NCI-H524 treated with DMSO at 0.1 percent for 48 hours (cell line): ENCODE results near the gene BSDC1.

Experiments
- DNase-seq: peaks from one replicate; lab custom pipeline; 2025; lab: John Stamatoyannopoulos, UW

The BSDC1 gene

DNA sequence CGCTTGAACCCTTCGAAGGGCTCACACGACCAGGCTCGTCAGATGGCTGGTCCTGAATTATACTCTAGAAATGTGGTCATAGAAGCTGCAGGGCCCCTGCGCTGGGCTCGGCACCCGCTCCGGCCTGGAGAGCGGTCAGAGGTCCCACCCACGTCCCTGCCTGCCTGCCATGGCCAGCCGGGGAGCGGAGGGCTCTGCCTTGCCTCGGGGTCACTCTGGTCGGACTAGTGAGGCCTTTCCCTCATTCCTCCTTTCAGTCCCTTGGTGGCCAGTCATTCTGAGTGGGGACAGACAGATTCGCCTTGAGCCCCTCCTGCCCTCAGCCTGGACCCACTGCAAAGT is 57.7 kb downstream of the BSDC1 start:
- no peak for DNase-seq

DNA sequence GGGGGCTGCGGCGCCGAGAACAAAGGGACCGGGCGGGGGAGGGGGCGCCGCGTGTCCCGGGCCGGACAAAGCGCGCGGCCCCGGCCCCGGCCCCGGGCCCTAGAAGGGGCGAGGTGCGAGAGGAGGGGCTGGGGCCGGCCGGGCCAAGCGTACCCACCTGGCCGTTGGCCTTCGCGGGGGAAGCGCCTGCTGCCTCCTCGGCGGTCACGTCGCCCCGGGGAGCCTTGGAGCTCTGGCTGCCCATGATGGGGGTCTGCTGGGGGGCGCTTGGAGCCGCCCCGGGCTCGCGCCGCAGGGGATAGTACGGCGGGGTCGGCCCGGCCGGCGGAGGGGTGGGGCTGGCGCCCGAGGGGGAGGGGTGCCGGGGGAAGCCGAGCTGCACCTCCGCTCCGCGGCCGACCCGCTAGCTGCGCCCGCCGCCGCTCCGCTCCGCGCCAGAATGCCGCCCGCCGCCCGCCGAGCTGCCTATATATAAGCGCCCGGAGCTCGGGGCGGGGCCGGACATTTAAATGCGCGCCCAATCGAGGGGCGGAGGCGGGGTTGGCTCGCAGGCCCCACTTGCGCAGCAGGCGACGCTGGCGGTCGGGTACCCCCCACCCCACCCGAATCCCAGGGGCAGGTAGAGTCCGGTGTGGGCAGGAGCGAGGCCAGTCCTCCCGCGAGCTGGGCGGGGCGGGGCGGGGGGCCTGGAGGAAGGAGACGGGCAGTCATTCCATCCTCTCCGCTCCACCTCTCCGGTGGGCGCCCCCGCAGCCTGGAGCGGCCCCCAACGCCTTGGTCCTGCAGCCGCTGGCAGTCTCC is 58.3 kb downstream of the BSDC1 start, which contains the start of gene MARCKSL1:
Gene MARCKSL1 (minus strand): TSS at position 444 of the 801 bp plus-strand sequence. CDS start 200 bp downstream, at position 244.
- DNase-seq, result no peak

DNA sequence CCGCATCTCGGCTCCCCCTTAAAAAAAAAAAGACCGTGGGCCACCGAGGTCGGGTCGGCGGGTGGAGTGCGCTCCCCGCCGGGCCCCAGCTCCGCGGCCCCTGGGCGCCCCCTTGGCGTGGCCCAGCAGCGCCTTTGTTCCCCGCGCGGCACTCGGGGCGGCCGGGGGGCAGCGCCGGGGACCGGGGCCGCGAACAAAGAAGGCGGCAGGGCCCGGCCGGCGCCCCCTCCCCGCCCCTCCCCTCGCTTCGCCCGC is 58.8 kb downstream of the BSDC1 start:
- DNase-seq, result no peak

DNA sequence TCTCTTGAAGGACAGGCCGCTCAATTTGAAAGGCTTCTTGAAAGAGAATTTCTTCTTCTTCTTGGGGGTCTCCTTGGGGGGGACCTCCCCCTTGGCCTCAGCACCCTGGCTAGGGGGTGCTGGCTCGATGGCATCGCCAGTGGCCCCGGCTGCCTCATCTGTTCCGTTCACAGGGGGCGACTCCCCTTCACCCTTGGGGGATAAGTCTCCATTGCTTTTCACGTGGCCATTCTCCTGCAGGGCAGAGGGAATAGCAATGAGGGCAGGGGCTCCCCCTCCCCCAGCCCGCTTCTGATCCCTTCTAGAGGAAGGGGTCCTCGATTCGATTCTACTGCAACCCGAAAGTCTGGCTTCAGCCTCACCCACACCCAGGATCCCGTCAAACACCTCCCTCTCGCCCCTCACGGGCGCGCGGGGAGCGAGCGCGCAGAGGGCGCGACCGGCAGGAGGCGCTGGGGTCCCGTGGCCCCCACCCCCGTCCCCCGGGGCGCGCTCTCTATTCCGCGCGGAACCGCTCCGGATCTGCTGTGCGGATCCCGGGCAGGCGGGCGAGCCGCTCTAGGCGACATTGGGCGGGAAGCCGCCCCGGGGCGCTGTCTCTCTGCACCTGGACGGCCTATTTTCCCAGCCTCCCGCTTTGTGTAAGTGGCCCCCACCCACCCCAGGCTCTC is 59.2 kb downstream of the BSDC1 start:
- DNase-seq, result no peak

DNA sequence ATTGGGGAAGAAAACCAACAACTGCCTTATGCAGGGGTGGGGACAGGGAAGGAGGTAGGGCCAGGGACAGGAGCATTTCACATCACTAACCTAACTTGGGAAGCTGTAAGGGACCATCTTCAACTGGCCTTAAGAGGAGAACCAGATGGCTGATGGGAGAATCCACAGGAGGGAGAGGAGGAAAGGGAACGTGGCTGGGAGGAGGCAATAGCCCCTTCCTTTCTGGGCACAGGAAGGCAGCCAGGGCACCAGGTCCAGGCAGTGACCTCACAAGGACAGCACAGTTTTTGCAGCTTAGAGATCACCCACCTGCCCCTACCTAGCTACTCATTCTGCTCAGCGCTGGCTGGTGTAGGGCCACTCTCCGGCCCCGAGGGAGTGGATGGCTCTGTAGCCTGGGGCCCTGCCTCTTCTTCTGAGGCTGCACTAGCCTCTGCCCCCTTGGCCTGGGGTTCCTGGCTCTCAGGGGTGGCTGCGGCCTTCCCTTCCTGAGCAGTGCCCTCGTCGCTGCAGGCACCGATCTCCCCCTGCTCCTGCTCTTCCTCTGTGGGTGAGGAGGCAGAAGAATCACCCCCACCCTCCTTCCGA is 59.9 kb downstream of the BSDC1 start:
- DNase-seq, result no peak

DNA sequence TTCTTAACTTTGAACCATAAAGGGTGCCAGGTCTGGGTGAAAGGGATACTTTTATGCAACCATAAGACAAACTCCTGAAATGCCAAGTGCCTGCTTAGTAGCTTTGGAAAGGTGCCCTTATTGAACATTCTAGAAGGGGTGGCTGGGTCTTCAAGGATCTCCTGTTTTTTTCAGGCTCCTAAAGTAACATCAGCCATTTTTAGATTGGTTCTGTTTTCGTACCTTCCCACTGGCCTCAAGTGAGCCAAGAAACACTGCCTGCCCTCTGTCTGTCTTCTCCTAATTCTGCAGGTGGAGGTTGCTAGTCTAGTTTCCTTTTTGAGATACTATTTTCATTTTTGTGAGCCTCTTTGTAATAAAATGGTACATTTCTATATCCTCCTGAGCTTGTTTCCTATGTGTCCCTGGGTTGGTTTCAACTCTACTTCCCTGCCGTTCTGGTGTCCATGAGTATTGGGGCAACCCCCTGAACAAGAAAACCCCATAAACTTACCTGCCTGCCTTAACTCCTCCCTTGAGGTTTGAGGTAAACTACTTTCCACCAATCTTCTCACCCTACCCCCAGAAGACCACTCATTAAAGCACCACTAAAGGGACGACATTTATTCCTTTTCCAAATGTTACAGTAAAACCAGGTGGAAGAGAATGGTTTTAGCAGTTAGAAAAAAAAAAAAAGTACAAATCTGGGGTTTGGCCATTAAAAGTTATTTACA is 60.8 kb downstream of the BSDC1 start:
- no peak for DNase-seq

DNA sequence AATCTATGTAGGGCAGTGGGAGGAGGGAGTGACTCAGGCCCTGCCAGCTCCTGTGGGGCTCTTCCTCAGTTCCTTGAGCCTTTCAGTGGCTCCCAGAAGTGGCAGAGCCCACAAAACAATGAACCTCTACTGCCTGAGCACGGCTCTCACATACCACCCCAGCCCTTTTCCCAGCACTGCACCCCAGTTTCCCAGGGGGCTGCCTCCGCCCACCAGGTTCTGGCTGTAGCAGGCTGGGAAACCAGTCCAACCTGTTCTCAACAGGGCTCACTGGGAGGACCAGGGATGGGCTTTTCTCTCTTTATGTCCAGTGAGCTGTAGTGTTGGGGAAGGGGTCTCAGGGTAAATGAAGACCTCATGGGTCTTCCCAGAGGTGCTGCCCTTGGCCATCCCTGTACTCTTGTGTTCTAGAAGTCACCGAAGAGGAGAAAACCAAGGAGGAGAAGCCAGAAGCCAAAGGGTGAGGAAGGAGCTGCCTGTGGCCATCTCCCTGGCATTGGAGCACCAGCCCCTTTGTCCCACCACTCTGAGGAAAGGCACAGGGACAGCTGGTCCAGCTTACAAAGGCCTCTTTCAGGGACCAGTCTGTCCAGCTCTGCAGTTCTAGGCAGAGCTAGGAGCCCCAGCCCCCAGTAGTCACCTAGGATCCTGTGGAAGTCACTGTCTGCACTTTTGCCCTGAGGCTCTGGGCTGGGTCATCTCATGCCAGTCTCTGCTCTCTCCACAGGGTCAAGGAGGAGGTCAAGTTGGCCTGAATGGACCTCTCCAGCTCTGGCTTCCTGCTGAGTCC is 61.8 kb downstream of the BSDC1 start:
- no peak for DNase-seq

DNA sequence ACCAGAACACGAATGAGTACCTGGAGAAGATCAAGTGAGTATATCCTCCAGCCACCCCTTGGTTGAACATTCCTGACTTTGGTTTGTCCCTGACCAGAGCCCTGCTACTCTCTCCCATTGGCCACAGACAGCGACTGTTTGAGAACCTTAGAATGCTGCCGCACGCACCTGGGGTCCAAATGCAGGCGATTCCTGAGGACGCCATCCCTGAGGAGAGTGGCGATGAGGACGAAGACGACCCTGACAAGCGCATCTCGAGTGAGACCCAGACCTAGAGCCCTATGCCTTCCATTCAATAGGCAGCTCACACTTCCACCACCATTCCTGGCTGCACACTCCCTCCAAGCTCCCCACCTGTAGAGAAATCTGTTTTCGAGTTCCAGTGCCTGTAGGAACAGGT is 62.7 kb downstream of the BSDC1 start:
- no peak for DNase-seq

DNA sequence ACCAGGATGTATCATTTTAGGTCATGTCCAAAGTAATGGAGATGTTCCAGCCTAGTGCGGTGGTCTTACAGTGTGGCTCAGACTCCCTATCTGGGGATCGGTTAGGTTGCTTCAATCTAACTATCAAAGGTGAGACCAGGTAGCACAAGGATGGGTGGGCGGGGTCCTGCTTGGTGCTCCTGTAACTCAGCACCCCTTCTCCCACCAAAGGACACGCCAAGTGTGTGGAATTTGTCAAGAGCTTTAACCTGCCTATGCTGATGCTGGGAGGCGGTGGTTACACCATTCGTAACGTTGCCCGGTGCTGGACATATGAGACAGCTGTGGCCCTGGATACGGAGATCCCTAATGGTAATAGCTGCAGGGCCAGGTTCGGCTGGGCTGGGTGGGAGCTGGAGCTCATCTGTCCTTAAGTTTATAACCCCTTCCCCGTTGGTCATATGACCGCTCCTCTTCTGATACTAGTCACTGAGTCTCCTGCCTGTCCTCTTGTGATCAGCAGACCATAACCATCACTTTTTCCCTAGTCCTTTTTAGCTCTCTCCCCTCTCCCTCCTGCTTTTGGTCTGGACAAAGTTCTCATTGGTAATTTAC is 63.6 kb downstream of the BSDC1 start:
- DNase-seq, result no peak

DNA sequence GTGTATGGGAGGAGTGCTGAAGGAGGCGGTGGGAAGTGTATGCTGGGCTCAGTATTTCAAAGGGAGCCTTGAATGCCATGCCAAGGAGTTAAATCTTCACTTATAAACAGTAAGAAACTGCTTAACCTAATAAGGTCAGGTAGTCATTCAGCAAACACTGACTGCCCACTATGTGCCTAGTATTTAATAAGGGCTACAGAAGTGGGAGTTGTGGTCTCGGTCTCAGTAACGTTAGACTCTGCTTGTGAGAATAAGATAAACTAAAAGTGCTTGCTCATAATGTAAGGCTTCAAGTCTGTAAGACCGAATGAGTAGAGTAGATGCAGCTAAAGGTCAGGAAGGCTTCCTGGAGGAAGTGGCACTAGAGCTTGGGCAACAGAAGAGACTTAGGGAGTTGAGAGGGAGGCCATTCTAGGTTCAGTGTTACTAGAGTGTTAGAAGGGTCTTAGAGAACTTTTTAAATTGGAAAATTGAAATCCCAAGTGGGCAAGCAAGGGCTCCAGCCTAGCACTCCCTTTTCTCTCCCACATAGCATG is 64.2 kb downstream of the BSDC1 start:
- DNase-seq, result no peak

DNA sequence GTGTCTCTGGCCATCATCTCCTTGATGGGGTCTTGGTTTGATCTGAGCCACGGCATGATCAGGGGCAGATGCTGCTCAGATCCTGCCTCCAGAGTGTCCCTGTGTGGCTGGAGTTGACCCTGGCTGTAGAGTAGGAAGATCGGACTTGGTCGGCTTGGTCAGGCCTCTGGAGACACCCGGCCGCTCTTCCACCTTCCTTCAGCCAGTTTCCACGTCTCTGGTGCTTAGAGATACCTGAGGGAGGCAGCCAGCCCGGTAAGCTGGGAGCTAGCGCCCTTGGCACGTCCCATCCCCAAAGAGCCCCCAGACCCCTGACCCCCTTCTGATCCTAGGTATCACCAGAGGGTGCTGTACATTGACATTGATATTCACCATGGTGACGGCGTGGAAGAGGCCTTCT is 67.0 kb downstream of the BSDC1 start:
- DNase-seq, result no peak

DNA sequence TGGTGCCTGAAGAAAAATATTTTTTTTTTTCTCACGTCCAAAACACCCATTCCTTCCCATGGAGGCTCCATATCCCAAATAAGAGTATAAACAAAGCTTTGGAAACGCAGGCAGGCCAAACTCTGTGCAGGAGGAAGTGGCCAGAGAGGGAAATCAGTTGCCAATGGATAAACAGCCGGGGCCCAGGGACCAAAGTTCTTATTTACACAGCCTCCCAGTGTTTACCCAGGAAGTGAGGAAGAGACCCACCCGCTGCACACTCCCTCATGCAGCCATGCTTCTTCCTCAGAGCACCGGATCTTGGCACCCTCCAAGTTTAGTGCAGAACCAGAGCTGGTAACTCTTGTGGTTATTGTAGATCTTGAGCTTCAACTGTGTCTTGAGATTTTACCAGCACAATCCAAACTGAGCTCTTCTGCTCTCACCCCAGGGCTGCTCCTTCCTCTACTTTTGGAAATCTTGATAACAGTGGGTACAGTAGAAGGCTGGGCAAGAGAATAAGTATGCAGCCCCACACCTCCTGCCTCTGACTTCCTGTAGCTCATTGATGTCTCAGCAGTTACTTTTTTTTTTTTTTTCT is 72.4 kb downstream of the BSDC1 start:
- DNase-seq, result no peak

DNA sequence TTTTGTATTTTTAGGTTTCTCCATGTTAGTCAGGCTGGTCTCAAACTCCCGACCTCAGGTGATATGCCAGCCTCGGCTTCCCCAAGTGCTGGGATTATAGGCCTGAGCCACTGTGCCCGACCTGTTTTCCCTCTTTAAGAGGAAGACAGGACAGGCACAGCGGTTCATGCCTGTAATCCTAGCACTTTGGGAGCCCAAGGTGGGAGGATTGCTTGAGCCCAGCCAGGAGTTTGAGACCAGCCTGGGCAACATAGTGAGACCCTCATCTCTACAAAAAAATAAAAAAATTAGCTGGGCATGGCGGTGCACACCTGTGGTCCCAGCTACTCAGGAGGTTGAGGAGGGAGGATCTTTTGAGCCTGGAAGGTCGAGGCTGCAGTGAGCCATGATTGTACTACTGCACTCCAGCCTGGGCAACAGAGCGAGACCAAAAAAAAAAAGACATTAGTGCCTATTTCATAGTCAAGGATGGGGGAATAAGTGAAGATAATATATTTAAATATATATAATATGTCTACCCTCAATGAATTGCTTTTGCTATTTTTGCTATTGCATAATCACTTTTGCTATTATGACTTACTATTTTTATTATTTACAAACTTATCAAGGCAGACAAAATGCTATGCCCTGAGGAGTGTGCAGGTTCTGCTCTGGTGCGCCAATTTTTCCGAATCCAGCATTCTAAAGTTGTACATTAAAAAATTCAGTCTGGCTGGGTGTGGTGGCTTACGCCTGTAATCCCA is 75.9 kb downstream of the BSDC1 start:
- no peak for DNase-seq

DNA sequence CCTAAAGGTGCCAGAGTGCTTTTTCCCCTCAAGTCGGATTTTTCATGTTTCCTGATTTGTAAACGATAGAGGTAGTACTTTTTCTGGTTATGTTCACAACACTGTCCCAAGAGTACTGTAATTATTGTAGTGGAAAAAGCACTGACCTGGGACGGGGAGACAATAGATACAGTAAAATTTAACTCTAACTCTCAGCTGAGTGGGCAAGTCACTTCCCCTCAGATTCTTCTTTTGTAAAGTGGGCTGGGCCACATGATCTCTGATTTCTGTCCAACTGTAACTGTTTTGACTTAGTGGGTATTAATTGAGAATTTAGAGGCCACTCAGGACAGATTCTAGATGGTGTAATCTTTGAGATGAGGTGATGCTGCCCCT is 77.4 kb downstream of the BSDC1 start:
- no peak for DNase-seq
